H1 (cell line): Measurements from ENCODE around the gene NT5DC3. TPM values are rescaled to one million over a fixed set of nuclear protein-coding genes. Genes with fewer than 3 reads are reported as not detected.

ENCODE experiments used
- CTCF ChIA-PET: fragments of 300-600 bp; sonication (Branson Sonifier 250); formaldehyde crosslinking; loops from one replicate; lab custom pipeline; 2021; ENCODE audit not compliant: partially characterized antibody; lab: Charles Lee
- POLR2A ChIA-PET: fragments of 300-600 bp; sonication (Branson Sonifier 250); formaldehyde crosslinking; loops from one replicate; lab custom pipeline; 2021; ENCODE audit warnings: inconsistent platforms; ENCODE audit not compliant: partially characterized antibody; lab: Charles Lee
- DNase-seq, 2 experiments: peaks; one replicate each; pipeline versions ENCODE4 v3.0.0 to v3.0.0-alpha.2; 2010 to 2022; ENCODE audit warnings: low spot score in 2 of 2, low read depth in 1 of 2, mixed read lengths in 1 of 2
- FAIRE-seq: peaks from 2 replicates; lab custom pipeline; 2011; peaks lifted over from hg19 to GRCh38; lab: Jason Lieb, UNC
- H2AFZ ChIP-seq: 2 replicates; pipeline ENCODE4 v1.8.1; 2012; ENCODE audit warnings: low read length, inconsistent platforms
- H2AK5ac ChIP-seq: 2 replicates; pipeline ENCODE4 v1.6.1; 2013; ENCODE audit warnings: low read depth, low read length
- H2BK120ac ChIP-seq: replicated peaks from 2 replicates; pipeline ENCODE3; 2013; ENCODE audit warnings: low read depth, low read length, inconsistent platforms
- H2BK12ac ChIP-seq: 2 replicates; pipeline ENCODE4 v1.6.1; 2013; ENCODE audit warnings: low read depth, low read length
- H2BK15ac ChIP-seq: 2 replicates; pipeline ENCODE4 v1.6.1; 2013; ENCODE audit warnings: low read length
- H2BK20ac ChIP-seq: 2 replicates; pipeline ENCODE4 v1.6.1; 2013; ENCODE audit warnings: low read length
- H2BK5ac ChIP-seq: 2 replicates; pipeline ENCODE4 v1.6.1; 2013; ENCODE audit warnings: low read depth, low read length
- H3K14ac ChIP-seq: 2 replicates; pipeline ENCODE4 v1.6.1; 2013; ENCODE audit warnings: inconsistent platforms; ENCODE audit not compliant: insufficient read length
- H3K18ac ChIP-seq: 2 replicates; pipeline ENCODE4 v1.6.1; 2013; ENCODE audit warnings: low read length; ENCODE audit errors: extremely low read depth
- H3K23ac ChIP-seq: 2 replicates; pipeline ENCODE4 v1.6.1; 2013; ENCODE audit warnings: inconsistent platforms; ENCODE audit not compliant: insufficient read length
- H3K23me2 ChIP-seq: 2 replicates; pipeline ENCODE4 v1.6.1; 2013; ENCODE audit warnings: low read depth, low read length
- H3K27ac ChIP-seq: 2 replicates; pipeline ENCODE4 v1.6.1; 2011; ENCODE audit warnings: low read depth, low read length, inconsistent platforms
- H3K27me3 ChIP-seq, 4 experiments: replicated peaks in 1 of 4; 1 replicate in 1 of 4; 2 replicates in 3 of 4; pipeline versions ENCODE4 v1.6.1 to v1.8.1; 2011 to 2013; ENCODE audit warnings: low read length in 3 of 4, mild to moderate bottlenecking in 3 of 4, inconsistent platforms in 2 of 4, mixed read lengths in 2 of 4, moderate library complexity in 1 of 4; ENCODE audit not compliant: control insufficient read depth in 3 of 4, insufficient read depth in 3 of 4; ENCODE audit errors: extremely low read depth in 1 of 4
- H3K36me3 ChIP-seq, 4 experiments: 2 replicates each; pipeline versions ENCODE4 v1.6.1 to v1.8.1; 2011 to 2013; ENCODE audit warnings: mild to moderate bottlenecking in 4 of 4, low read length in 3 of 4, moderate library complexity in 2 of 4, control low read depth in 1 of 4, inconsistent platforms in 1 of 4; ENCODE audit not compliant: insufficient read depth in 4 of 4, control insufficient read depth in 2 of 4
- H3K4ac ChIP-seq: replicated peaks from 2 replicates; pipeline ENCODE3; 2013; ENCODE audit warnings: low read length, low read depth, mixed read lengths, inconsistent platforms; ENCODE audit not compliant: insufficient read length
- H3K4me1 ChIP-seq, 4 experiments: replicated peaks in 1 of 4; 1 replicate in 1 of 4; 2 replicates in 3 of 4; pipeline versions ENCODE4 v1.6.1 to v1.8.1; 2011 to 2013; ENCODE audit warnings: low read length in 3 of 4, inconsistent platforms in 2 of 4, mixed read lengths in 1 of 4; ENCODE audit not compliant: insufficient read depth in 4 of 4, control insufficient read depth in 3 of 4
- H3K4me2 ChIP-seq, 2 experiments: 2 replicates each; pipeline versions ENCODE4 v1.6.1 to v1.8.1; 2011 to 2013; ENCODE audit warnings: low read depth in 2 of 2, low read length in 2 of 2, control low read depth in 1 of 2, inconsistent platforms in 1 of 2, mild to moderate bottlenecking in 1 of 2; ENCODE audit not compliant: insufficient read depth in 1 of 2
- H3K4me3 ChIP-seq, 4 experiments: fragments of 200-600, 300-600 bp in 1 of 4; sonication (generic), shearing (Covaris generic), sonication (Bioruptor Twin) in 1 of 4; 2 replicates each; pipeline versions ENCODE4 v1.5.1 to v1.8.1; 2011 to 2016; ENCODE audit warnings: low read length in 4 of 4, low read depth in 3 of 4, control low read depth in 2 of 4, inconsistent platforms in 2 of 4, mild to moderate bottlenecking in 2 of 4, mixed read lengths in 1 of 4, moderate library complexity in 1 of 4; ENCODE audit not compliant: insufficient read depth in 2 of 4; ENCODE audit errors: extremely low read depth in 1 of 4
- H3K56ac ChIP-seq: replicated peaks from 2 replicates; pipeline ENCODE3; 2013; ENCODE audit warnings: low read depth, mild to moderate bottlenecking, mixed read lengths, low read length, inconsistent platforms; ENCODE audit not compliant: insufficient read length
- H3K79me1 ChIP-seq: 2 replicates; pipeline ENCODE4 v1.6.1; 2013; ENCODE audit warnings: low read depth, low read length, control low read depth
- H3K79me2 ChIP-seq, 2 experiments: 2 replicates each; pipeline versions ENCODE4 v1.6.1 to v1.8.1; 2012 to 2013; ENCODE audit warnings: low read length in 2 of 2, mild to moderate bottlenecking in 2 of 2, inconsistent platforms in 1 of 2; ENCODE audit not compliant: insufficient read depth in 2 of 2, control insufficient read depth in 1 of 2
- H3K9ac ChIP-seq, 4 experiments: replicated peaks in 1 of 4; 1 replicate in 1 of 4; 2 replicates in 3 of 4; pipeline versions ENCODE4 v1.6.1 to v1.8.1; 2011 to 2013; ENCODE audit warnings: low read depth in 3 of 4, low read length in 3 of 4, control low read depth in 2 of 4, mild to moderate bottlenecking in 2 of 4, moderate library complexity in 2 of 4, inconsistent platforms in 1 of 4; ENCODE audit errors: extremely low read depth in 1 of 4
- H3K9me3 ChIP-seq, 2 experiments: 2 replicates each; pipeline versions ENCODE4 v1.6.1 to v1.8.1; 2012 to 2013; ENCODE audit warnings: mild to moderate bottlenecking in 2 of 2, moderate library complexity in 2 of 2, control low read depth in 1 of 2, inconsistent platforms in 1 of 2, low read depth in 1 of 2, low read length in 1 of 2, mixed read lengths in 1 of 2; ENCODE audit not compliant: insufficient read depth in 2 of 2
- H4K20me1 ChIP-seq, 2 experiments: replicated peaks in 1 of 2; 2 replicates each; pipeline versions ENCODE3 to v1.8.1; 2011 to 2013; ENCODE audit warnings: inconsistent platforms in 2 of 2, low read length in 2 of 2, mild to moderate bottlenecking in 1 of 2; ENCODE audit not compliant: insufficient read depth in 2 of 2, control insufficient read depth in 1 of 2
- H4K5ac ChIP-seq: 2 replicates; pipeline ENCODE4 v1.6.1; 2013; ENCODE audit warnings: low read length, low read depth, mixed read lengths, inconsistent platforms; ENCODE audit not compliant: insufficient read length
- H4K8ac ChIP-seq: 2 replicates; pipeline ENCODE4 v1.8.0; 2013; ENCODE audit warnings: mild to moderate bottlenecking, moderate library complexity, low read length, inconsistent platforms; ENCODE audit not compliant: insufficient read depth; ENCODE audit errors: extremely low read depth
- H4K91ac ChIP-seq: replicated peaks from 2 replicates; pipeline ENCODE3; 2013; ENCODE audit warnings: low read length, mixed read lengths, inconsistent platforms; ENCODE audit not compliant: insufficient read length
- EP300 ChIP-seq, 2 experiments: IDR thresholded peaks; 1 replicate in 1 of 2; 2 replicates in 1 of 2; pipeline ENCODE4 v1.6.1; 2011 to 2012; ENCODE audit warnings: low read depth in 2 of 2, low read length in 2 of 2, mild to moderate bottlenecking in 2 of 2, borderline replicate concordance in 1 of 2, inconsistent platforms in 1 of 2, moderate library complexity in 1 of 2
- POLR2A ChIP-seq, 2 experiments: IDR thresholded peaks; 1 replicate in 1 of 2; 2 replicates in 1 of 2; pipeline ENCODE4 v1.6.1; 2011; ENCODE audit warnings: low read depth in 2 of 2, low read length in 2 of 2, mild to moderate bottlenecking in 2 of 2; ENCODE audit errors: control extremely low read depth in 1 of 2
- WGBS, 2 experiments: shearing (Covaris generic) in 1 of 2; methylation state at CpG; one replicate each; pipeline versions ENCODE4 v1.1.6 to v1.1.7; 2013 to 2015; ENCODE audit warnings: low lambda C conversion rate in 2 of 2, mixed read lengths in 2 of 2, inconsistent platforms in 1 of 2, low coverage in 1 of 2, missing lambda C conversion rate in 1 of 2; ENCODE audit not compliant: insufficient replicate concordance in 2 of 2, insufficient coverage in 1 of 2, insufficient read length in 1 of 2; ENCODE audit errors: extremely low coverage in 1 of 2, missing lambda C conversion rate in 1 of 2; 5-methylcytosine and 5-hydroxymethylcytosine counted together
- polyA plus RNA-seq, 7 experiments: library from polyadenylated mRNA; depleted of rRNA in 3 of 7; stranded (reverse) in 5 of 7; unstranded in 2 of 7; fragments of >200 nt in 5 of 7; fragments of 200-250 nt in 2 of 7; gene quantifications; 1 replicate in 5 of 7; 2 replicates in 1 of 7; 4 replicates in 1 of 7; pipeline versions ENCODE4 v1.2.1 to v1.2.3, GENCODE V29; 2011 to 2013; ENCODE audit warnings: missing spikeins in 2 of 7, mixed read lengths in 2 of 7
- total RNA-seq: library from RNA; stranded (reverse); fragmentation: NEBNext Ultra II Directional; extraction: Animal tissue kit (Norgen Biotek cat#: 25700); gene quantifications from 2 replicates; pipeline ENCODE4 v1.2.1, GENCODE V29; 2021

The NT5DC3 gene
- total and polyA plus RNA-seq, 2 of the 8 experiments (the other 6 are each of a cell fraction or from before 2014, with no cell fraction given) = 5.4 to 14.8 TPM

- H2AK5ac ChIP-seq = no peak overlapping the region
- peaks cover 0 to 3% of the 10 kb centered on the region in 2 experiments for H4K20me1 ChIP-seq
- no peak overlapping the region for H2BK12ac ChIP-seq
- no peak overlapping the region for H3K14ac ChIP-seq
- H3K36me3 ChIP-seq = 0 out of 8 replicates have a peak, but pooled peaks cover 0 to 4% (median 0%) of the 10 kb centered on the region in 4 experiments
- DNase-seq (no peak), FAIRE-seq (no peak)
- no peaks in the 10 kb centered on the region for H3K23me2 ChIP-seq
- no peaks in the 10 kb centered on the region for H3K79me1 ChIP-seq
- no peak overlapping the region for H3K56ac ChIP-seq
- H2AFZ ChIP-seq = no peak overlapping the region
- H2BK15ac ChIP-seq = no peak overlapping the region
- no peak overlapping the region for H4K8ac ChIP-seq
- WGBS, 2 experiments = 76% methylated on average over 3 of the region's 3 CpGs; no CpG with 5 or more reads in 1 of the 2 experiments
- H3K27me3 ChIP-seq = no peaks in the 10 kb centered on the region
- peaks cover 3 to 4% of the 10 kb centered on the region in 2 experiments; a peak in 2 of 4 replicates for H3K9me3 ChIP-seq
- no peak overlapping the region for H4K91ac ChIP-seq
- ChIA-PET CTCF (interaction anchor here (0.9 to 2.9 kb wide), 2 partner anchors 8 to 13 kb away, joined by 3 to 11 read pairs; no protein-coding TSS in a partner anchor), POLR2A (no interaction called here)
- H3K18ac ChIP-seq = no peak overlapping the region
- H2BK20ac ChIP-seq = no peak overlapping the region
- no peak overlapping the region for H3K4me3 ChIP-seq
- no peak overlapping the region for H3K4ac ChIP-seq
- peaks cover 0 to 29% of the 10 kb centered on the region in 2 experiments; a peak in 2 of 4 replicates for H3K79me2 ChIP-seq
- no peaks in the 10 kb centered on the region for H3K4me1 ChIP-seq
- no peak overlapping the region for H2BK120ac ChIP-seq
- no peak overlapping the region for H3K27ac ChIP-seq
- H3K4me2 ChIP-seq = no peak overlapping the region
- no peak overlapping the region for H4K5ac ChIP-seq
- H3K23ac ChIP-seq = no peak overlapping the region
- no peak overlapping the region for H2BK5ac ChIP-seq
- H3K9ac ChIP-seq = no peak overlapping the region
- TF ChIP-seq POLR2A (IDR thresholded peaks at IDR 0.05; ENCODE audit: control extremely low read depth in 1 of 2, low read depth in 2 of 2, low read length in 2 of 2) = no peak
- TF ChIP-seq EP300 (IDR thresholded peaks at IDR 0.05; ENCODE audit: borderline replicate concordance in 1 of 2, low read depth in 2 of 2, low read length in 2 of 2) = no peak
Measured at GRCh38 chr12:103820881-103821489, 20.0 kb downstream of the NT5DC3 start.
